ENCODE measurements around the gene NR2C1.

DNA sequence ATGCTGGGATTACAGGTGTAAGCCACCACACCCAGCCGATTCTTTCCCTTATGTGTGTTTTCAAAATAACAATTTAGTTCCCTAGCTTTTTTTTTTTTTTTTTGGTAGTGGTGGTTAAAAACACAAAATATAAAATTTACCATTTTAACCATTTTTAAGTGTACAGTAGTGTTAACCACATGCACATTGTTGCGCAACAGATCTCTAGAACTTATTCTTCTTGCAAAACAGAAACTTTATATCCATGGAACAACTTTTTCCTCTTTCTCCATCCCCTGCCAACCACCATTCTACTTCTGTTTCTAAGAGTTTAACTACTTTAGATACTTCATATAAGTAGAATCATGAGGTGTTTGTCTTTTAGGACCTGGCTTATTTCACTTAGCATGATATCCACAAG lies 68.8 kb downstream of the NR2C1 start:
- no peak for TF ChIP-seq CTCF (conservative IDR thresholded peaks at IDR 0.05; ENCODE audit: low read depth, low read length)
- no peak for TF ChIP-seq EZH2 (IDR thresholded peaks at IDR 0.05; ENCODE audit: borderline replicate concordance, low read depth, low read length, poor library complexity, severe bottlenecking)
